GM21619 (cell line): Measurements from ENCODE around the gene APOE.

Source experiments
- ATAC-seq: cut with Tn5 transposase; IDR thresholded peaks from one replicate; pipeline ENCODE4 v1.9.1; 2021; ENCODE audit not compliant: unreplicated experiment

The APOE gene

GRCh38 chr19:44951179-44952159 lies 45.9 kb downstream of the APOE start:
- no peak for ATAC-seq

GRCh38 chr19:44954278-44954648 lies 48.7 kb downstream of the APOE start:
- peak; percentile 12 for ATAC-seq

GRCh38 chr19:44954649-44955504 lies 49.3 kb downstream of the APOE start, which contains the start of gene CLPTM1:
CLPTM1 (plus strand) TSS chr19:44955380; CDS start chr19:44955396, 16 bp downstream.
- peak; percentile 70 for ATAC-seq

- peak; percentile 24 for ATAC-seq
Observed at GRCh38 chr19:44955505-44956439, 50.2 kb downstream of the APOE start.

GRCh38 chr19:44957526-44957925 lies 51.9 kb downstream of the APOE start:
- ATAC-seq = no peak

GRCh38 chr19:44958090-44958489 lies 52.5 kb downstream of the APOE start:
- ATAC-seq = no peak
